ENCODE data around the gene HPN. TPM values are rescaled to one million over a fixed set of nuclear protein-coding genes. Genes with fewer than 3 reads are reported as not detected.

HPN gene
- total RNA-seq, 6 experiments from 2014 or later = not detected

DNA sequence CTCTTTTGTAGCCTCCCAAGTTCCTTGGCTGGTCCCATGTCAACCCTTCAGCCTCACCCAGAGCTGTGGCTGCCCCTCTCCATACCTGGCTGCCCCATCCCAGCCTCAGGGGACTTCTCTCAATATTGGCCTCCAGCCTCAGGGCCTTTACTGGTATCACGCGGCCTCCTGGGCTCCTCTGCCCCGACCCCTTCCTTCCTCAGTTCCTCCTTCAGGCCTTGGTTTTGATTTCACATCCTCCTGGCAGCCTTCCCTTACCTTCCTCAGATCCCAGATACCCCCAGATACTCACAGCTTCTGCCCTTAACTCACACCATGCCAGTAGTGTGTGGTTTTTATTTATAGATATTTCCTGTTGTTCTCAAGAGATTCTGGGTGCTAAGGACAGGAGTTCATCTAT lies 24.0 kb upstream of the HPN start:
- Mint-ChIP-seq H3K9me3 (no peaks in the 10 kb centered on the region), H3K27me3 (ENCODE audit: insufficient read depth) (peaks cover 4% of the 10 kb centered on the region), H3K36me3 (ENCODE audit: low read depth) (peaks cover 34% of the 10 kb centered on the region), H3K27ac (no peak overlapping the region; the same call in 1 of the 2 replicates), H3K4me3 (no peak overlapping the region), H3K4me1 (ENCODE audit: low read depth) (no peaks in the 10 kb centered on the region)
- no peak for DNase-seq
- TF ChIP-seq, protein P1, sequence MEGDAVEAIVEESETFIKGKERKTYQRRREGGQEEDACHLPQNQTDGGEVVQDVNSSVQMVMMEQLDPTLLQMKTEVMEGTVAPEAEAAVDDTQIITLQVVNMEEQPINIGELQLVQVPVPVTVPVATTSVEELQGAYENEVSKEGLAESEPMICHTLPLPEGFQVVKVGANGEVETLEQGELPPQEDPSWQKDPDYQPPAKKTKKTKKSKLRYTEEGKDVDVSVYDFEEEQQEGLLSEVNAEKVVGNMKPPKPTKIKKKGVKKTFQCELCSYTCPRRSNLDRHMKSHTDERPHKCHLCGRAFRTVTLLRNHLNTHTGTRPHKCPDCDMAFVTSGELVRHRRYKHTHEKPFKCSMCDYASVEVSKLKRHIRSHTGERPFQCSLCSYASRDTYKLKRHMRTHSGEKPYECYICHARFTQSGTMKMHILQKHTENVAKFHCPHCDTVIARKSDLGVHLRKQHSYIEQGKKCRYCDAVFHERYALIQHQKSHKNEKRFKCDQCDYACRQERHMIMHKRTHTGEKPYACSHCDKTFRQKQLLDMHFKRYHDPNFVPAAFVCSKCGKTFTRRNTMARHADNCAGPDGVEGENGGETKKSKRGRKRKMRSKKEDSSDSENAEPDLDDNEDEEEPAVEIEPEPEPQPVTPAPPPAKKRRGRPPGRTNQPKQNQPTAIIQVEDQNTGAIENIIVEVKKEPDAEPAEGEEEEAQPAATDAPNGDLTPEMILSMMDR (IDR thresholded peaks at IDR 0.05) = no peak

DNA sequence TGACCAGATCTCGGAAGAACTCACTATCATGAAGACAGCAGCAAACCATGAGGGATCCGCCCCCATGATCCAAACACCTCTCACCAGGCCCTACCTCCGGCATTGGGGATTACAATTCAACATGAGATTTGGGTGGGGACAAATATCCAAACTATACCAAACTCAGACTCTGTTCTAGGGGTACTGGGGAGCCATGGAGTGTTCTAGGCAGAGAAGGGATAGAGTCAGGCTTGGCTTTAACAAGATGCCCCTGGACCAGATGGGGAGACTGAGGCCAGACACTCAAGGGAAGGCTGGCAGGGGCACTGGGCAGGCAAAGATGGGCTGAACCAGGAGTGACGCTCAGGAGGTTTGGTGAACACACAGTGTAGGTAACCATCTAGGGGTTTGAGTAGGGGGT lies 23.1 kb upstream of the HPN start:
- peaks cover 3% of the 10 kb centered on the region for H3K27me3 Mint-ChIP-seq (ENCODE audit: insufficient read depth)
- no peaks in the 10 kb centered on the region for H3K4me1 Mint-ChIP-seq (ENCODE audit: low read depth)
- H3K9me3 Mint-ChIP-seq = no peaks in the 10 kb centered on the region
- H3K27ac Mint-ChIP-seq = no peak overlapping the region
- TF ChIP-seq, protein P1 (IDR thresholded peaks at IDR 0.05) = no peak
- no peak overlapping the region for H3K4me3 Mint-ChIP-seq
- no peak for DNase-seq
- peaks cover 34% of the 10 kb centered on the region for H3K36me3 Mint-ChIP-seq (ENCODE audit: low read depth)

DNA sequence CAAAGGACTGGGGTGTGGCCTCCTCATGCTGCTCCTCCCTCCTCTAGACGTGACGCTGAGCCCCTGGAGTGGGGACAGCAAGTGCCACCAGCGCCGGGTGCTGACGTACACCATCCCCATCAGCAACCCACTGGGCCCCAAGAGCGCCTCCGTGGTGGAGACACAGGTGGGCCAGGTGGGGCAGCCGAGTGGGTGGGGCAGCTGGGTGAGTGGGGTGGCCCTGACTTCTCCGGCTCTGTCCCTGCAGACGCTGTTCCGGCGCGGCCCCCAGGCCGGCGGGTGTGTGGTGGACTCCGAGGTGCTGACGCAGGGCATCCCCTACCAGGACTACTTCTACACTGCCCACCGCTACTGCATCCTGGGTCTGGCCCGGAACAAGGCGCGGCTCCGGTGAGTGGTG lies 22.4 kb upstream of the HPN start:
- Mint-ChIP-seq H3K9me3 (no peaks in the 10 kb centered on the region), H3K4me1 (ENCODE audit: low read depth) (no peaks in the 10 kb centered on the region), H3K4me3 (no peak overlapping the region), H3K27me3 (ENCODE audit: insufficient read depth) (peaks cover 3% of the 10 kb centered on the region), H3K36me3 (ENCODE audit: low read depth) (peaks cover 34% of the 10 kb centered on the region), H3K27ac (no peak overlapping the region)
- DNase-seq = no peak
- TF ChIP-seq, protein P1 (IDR thresholded peaks at IDR 0.05) = no peak

DNA sequence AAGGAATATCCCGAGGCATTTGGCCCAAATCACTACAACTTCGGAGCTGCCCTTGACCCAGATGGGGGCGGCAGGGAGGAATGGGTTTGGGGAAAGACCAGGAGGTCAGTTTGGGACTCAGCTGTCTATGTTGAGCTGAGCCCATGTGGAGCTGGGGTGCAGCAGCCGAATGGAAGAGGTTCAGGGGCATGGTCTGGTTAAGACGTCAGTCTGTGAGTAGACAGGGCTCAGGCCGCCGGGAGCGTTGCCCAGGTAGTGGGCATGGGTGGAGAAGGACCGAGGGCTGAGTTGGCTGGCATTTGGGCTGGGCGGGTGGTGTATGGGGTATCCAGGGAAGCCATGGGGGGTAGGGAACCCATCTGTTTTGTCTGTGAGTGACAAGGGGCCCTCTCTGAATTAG lies 20.5 kb upstream of the HPN start:
- Mint-ChIP-seq H3K27me3 (ENCODE audit: insufficient read depth) (peaks cover 3% of the 10 kb centered on the region), H3K27ac (no peak overlapping the region), H3K36me3 (ENCODE audit: low read depth) (peaks cover 22% of the 10 kb centered on the region), H3K4me1 (ENCODE audit: low read depth) (no peaks in the 10 kb centered on the region), H3K9me3 (no peaks in the 10 kb centered on the region), H3K4me3 (no peak overlapping the region)
- TF ChIP-seq, protein P1 (IDR thresholded peaks at IDR 0.05) = no peak
- no peak for DNase-seq

DNA sequence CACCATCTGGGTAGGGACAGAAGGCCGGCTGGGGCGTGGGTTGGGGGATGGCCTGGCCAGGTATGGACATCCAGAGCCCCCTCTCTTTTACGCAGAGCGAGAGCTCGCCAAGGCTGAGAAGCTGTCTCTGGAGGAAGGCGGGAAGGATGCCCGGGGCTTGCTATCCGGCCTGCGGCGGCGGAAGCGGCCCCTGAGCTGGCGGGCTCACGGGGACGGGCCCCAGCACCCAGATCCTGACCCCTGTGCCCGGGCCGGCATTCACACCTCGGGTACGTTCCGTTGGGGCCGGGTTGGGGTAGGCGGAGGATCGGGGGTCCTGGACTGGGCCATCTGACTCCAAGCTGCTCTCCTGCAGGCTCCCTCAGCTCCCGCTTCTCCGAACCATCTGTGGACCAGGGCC lies 19.9 kb upstream of the HPN start:
- H3K27me3 Mint-ChIP-seq (ENCODE audit: insufficient read depth) = peaks cover 3% of the 10 kb centered on the region
- H3K4me3 Mint-ChIP-seq = no peak overlapping the region
- no peak for DNase-seq
- peaks cover 22% of the 10 kb centered on the region for H3K36me3 Mint-ChIP-seq (ENCODE audit: low read depth)
- no peaks in the 10 kb centered on the region for H3K9me3 Mint-ChIP-seq
- no peaks in the 10 kb centered on the region for H3K4me1 Mint-ChIP-seq (ENCODE audit: low read depth)
- TF ChIP-seq, protein P1 (IDR thresholded peaks at IDR 0.05) = no peak
- no peak overlapping the region for H3K27ac Mint-ChIP-seq

DNA sequence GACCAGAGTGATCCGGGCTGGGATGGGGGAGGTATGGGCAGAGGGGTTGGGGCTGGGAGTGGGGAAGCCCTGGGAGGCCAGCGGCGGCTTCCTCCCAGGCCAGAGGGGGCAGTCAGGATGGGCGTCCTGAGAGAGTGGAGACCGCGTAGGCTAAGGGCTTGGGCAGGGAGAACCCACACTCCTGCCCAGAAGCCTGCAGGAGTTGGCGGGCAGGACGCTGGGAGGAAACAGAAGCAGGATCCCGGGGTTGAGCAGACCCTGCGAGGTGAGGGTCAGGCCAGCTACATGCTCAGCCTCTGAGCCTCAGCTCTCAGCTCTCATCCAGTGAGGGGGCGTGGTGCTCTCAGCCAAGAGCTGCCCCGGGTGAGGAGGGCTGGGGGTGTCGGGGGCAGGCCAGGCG lies 19.1 kb upstream of the HPN start:
- no peak overlapping the region for H3K27ac Mint-ChIP-seq

More for the DNA sequence above, 19.1 kb upstream of the HPN start:
- no peaks in the 10 kb centered on the region for H3K4me1 Mint-ChIP-seq (ENCODE audit: low read depth)
- no peaks in the 10 kb centered on the region for H3K9me3 Mint-ChIP-seq
- peaks cover 28% of the 10 kb centered on the region for H3K36me3 Mint-ChIP-seq (ENCODE audit: low read depth)
- peaks cover 2% of the 10 kb centered on the region; the same call in 1 of the 2 replicates for H3K27me3 Mint-ChIP-seq (ENCODE audit: insufficient read depth)
- H3K4me3 Mint-ChIP-seq = no peak overlapping the region
- TF ChIP-seq, protein P1 (IDR thresholded peaks at IDR 0.05) = no peak
- DNase-seq = no peak
